K562 (cell line): ENCODE measurements around the gene UGP2. TPM values are rescaled to one million over a fixed set of nuclear protein-coding genes. Genes with fewer than 3 reads are reported as not detected.

Experiments used
- ATAC-seq: fragments of 200-7000 bp; cut with Tn5 transposase; 3 replicates; pipeline ENCODE4 v1.9.1; 2020; ENCODE audit warnings: moderate library complexity
- BruUV-seq: library from RNA; stranded (reverse); fragments of 400-500 nt; replicated peaks from 2 replicates; lab custom pipeline; 2021; lab: Mats Ljungman, UMichigan
- CTCF ChIA-PET: fragments of 300-600 bp; formaldehyde crosslinking; extraction: SDS; loops from one replicate; lab custom pipeline; 2021; ENCODE audit warnings: low intra/inter-chr PET ratio; lab: Yijun Ruan, JAX
- POLR2A ChIA-PET: fragments of 300-600, 350-650 bp; sonication (Branson Sonifier 250); formaldehyde crosslinking; extraction: SDS; loops from one replicate; lab custom pipeline; 2021; ENCODE audit warnings: antibody characterized with exemption, inconsistent platforms; lab: Yijun Ruan, JAX
- DNase-seq, 4 experiments: peaks; one replicate each; pipeline versions ENCODE4 v3.0.0 to v3.0.0-alpha.2; 2011 to 2018; ENCODE audit warnings: low spot score in 3 of 4, mixed read lengths in 3 of 4; ENCODE audit errors: extremely low read depth in 1 of 4
- FAIRE-seq: peaks from 2 replicates; lab custom pipeline; 2011; peaks lifted over from hg19 to GRCh38; lab: Jason Lieb, UNC
- H2AFZ ChIP-seq: 2 replicates; pipeline ENCODE4 v1.6.0; 2011; ENCODE audit warnings: low read depth, low read length, control low read depth, inconsistent platforms
- H3K27ac ChIP-seq: fragments of 200-600 bp; 3 replicates; pipeline ENCODE4 v1.8.0; 2011; ENCODE audit warnings: low read depth, mild to moderate bottlenecking, control low read depth, inconsistent platforms, low read length, moderate library complexity, mixed read lengths; ENCODE audit errors: extremely low read depth
- H3K27me3 ChIP-seq, 2 experiments: fragments of 300-600 bp in 1 of 2; 2 replicates in 1 of 2; 3 replicates in 1 of 2; pipeline versions ENCODE4 v1.6.0 to v1.8.0; 2011; ENCODE audit warnings: inconsistent platforms in 2 of 2, low read length in 2 of 2, mild to moderate bottlenecking in 1 of 2, mixed read lengths in 1 of 2, moderate library complexity in 1 of 2; ENCODE audit not compliant: control insufficient read depth in 2 of 2, insufficient read depth in 2 of 2
- H3K36me3 ChIP-seq: fragments of 300-600 bp; 3 replicates; pipeline ENCODE4 v1.8.0; 2011; ENCODE audit warnings: mild to moderate bottlenecking, low read length, inconsistent platforms; ENCODE audit not compliant: control insufficient read depth, insufficient read depth
- H3K4me1 ChIP-seq, 2 experiments: fragments of 200-600 bp in 1 of 2; replicated peaks in 1 of 2; 2 replicates in 1 of 2; 3 replicates in 1 of 2; pipeline versions ENCODE4 v1.5.1 to v1.8.0; 2011; ENCODE audit warnings: inconsistent platforms in 2 of 2, low read length in 2 of 2, mild to moderate bottlenecking in 1 of 2, mixed read lengths in 1 of 2, moderate library complexity in 1 of 2; ENCODE audit not compliant: control insufficient read depth in 2 of 2, insufficient read depth in 2 of 2
- H3K4me2 ChIP-seq: 2 replicates; pipeline ENCODE4 v1.6.1; 2011; ENCODE audit warnings: low read length, control low read depth, inconsistent platforms, mixed read lengths; ENCODE audit not compliant: insufficient read depth
- H3K4me3 ChIP-seq: fragments of 200-600 bp; sonication (generic), shearing (Covaris generic); 2 replicates; pipeline ENCODE4 v1.5.1; 2016; ENCODE audit warnings: control low read depth, inconsistent platforms
- H3K79me2 ChIP-seq: fragments of 200-600 bp; 3 replicates; pipeline ENCODE4 v1.8.0; 2011; ENCODE audit warnings: low read length, inconsistent platforms; ENCODE audit not compliant: control insufficient read depth, insufficient read depth
- H3K9ac ChIP-seq, 2 experiments: 2 replicates each; pipeline versions ENCODE4 v1.6.0 to v1.6.1; 2011; ENCODE audit warnings: low read depth in 2 of 2, low read length in 2 of 2, control low read depth in 1 of 2, inconsistent platforms in 1 of 2, mild to moderate bottlenecking in 1 of 2, mixed read lengths in 1 of 2; ENCODE audit not compliant: insufficient read depth in 1 of 2
- H3K9me1 ChIP-seq: one replicate; pipeline ENCODE4 v1.6.0; 2011; ENCODE audit warnings: inconsistent platforms, mild to moderate bottlenecking, low read length, moderate library complexity; ENCODE audit not compliant: control insufficient read depth, insufficient read depth
- H3K9me3 ChIP-seq: replicated peaks from 2 replicates; pipeline ENCODE4 v1.5.1; 2011; ENCODE audit warnings: low read depth, low read length, inconsistent platforms; ENCODE audit not compliant: control insufficient read depth, insufficient read depth
- H4K20me1 ChIP-seq: replicated peaks from 2 replicates; pipeline ENCODE4 v1.6.1; 2011; ENCODE audit warnings: low read length, inconsistent platforms, mixed read lengths; ENCODE audit not compliant: control insufficient read depth, insufficient read depth
- C11orf30 ChIP-seq: fragments of 450-650 bp; IDR thresholded peaks from 2 replicates; pipeline ENCODE4 v1.6.1; 2016; ENCODE audit warnings: low read depth, mild to moderate bottlenecking
- CCAR2 ChIP-seq: fragments of 200-400 bp; formaldehyde crosslinking; IDR thresholded peaks from 2 replicates; pipeline ENCODE4 v1.6.1; 2017; ENCODE audit warnings: mild to moderate bottlenecking, low read depth, low read length
- CSDE1 ChIP-seq, 2 experiments: fragments of 450-650 bp; IDR thresholded peaks; 2 replicates each; pipeline ENCODE4 v1.6.1; 2016; ENCODE audit warnings: mild to moderate bottlenecking in 1 of 2
- FOXK1 ChIP-seq: sonication (generic); formaldehyde crosslinking; IDR thresholded peaks from 2 replicates; pipeline ENCODE4 v1.8.0; 2022; ENCODE audit warnings: missing genetic modification reagents, mild to moderate bottlenecking, borderline replicate concordance
- GABPB2 ChIP-seq: fragments of 250-450 bp; sonication (Bioruptor Pico); conservative IDR thresholded peaks from 2 replicates; pipeline ENCODE4 v1.5.1; 2021; ENCODE audit warnings: mild to moderate bottlenecking
- HMG20B ChIP-seq: fragments of 250-450 bp; sonication (Bioruptor Pico); IDR thresholded peaks from 2 replicates; pipeline ENCODE4 v1.5.0; 2021; ENCODE audit warnings: mild to moderate bottlenecking
- MAFG ChIP-seq: fragments of 450-650 bp; conservative IDR thresholded peaks from 2 replicates; pipeline ENCODE4 v1.6.1; 2016; ENCODE audit warnings: missing genetic modification characterization, missing compliant biosample characterization
- MYNN ChIP-seq, 2 experiments: sonication (generic); formaldehyde crosslinking in 1 of 2; IDR thresholded peaks; 2 replicates each; pipeline versions ENCODE4 v1.5.0 to v1.6.1; 2016 to 2020; ENCODE audit warnings: antibody characterized with exemption in 1 of 2, missing genetic modification reagents in 1 of 2
- NFE2 ChIP-seq: IDR thresholded peaks from 2 replicates; pipeline ENCODE4 v1.6.1; 2014; ENCODE audit warnings: antibody characterized with exemption, low read depth
- NFIC ChIP-seq: fragments of 450-650 bp; IDR thresholded peaks from 2 replicates; pipeline ENCODE4 v1.6.1; 2017; ENCODE audit warnings: mild to moderate bottlenecking, inconsistent platforms
- NFYB ChIP-seq: IDR thresholded peaks from 2 replicates; pipeline ENCODE4 v1.6.1; 2011; ENCODE audit warnings: mild to moderate bottlenecking, moderate library complexity; ENCODE audit not compliant: insufficient read length; ENCODE audit errors: extremely low read depth
- NR2C1 ChIP-seq, 2 experiments: fragments of 450-650 bp; IDR thresholded peaks; 2 replicates each; pipeline ENCODE4 v1.6.1; 2017; ENCODE audit warnings: mild to moderate bottlenecking in 2 of 2, antibody characterized with exemption in 1 of 2, inconsistent platforms in 1 of 2, missing compliant biosample characterization in 1 of 2, missing genetic modification characterization in 1 of 2
- PHTF2 ChIP-seq: fragments of 250-450 bp; sonication (Bioruptor Pico); IDR thresholded peaks from 2 replicates; pipeline ENCODE4 v1.5.0; 2021; ENCODE audit warnings: mild to moderate bottlenecking
- POLR3G ChIP-seq: IDR thresholded peaks from 2 replicates; pipeline ENCODE4 v1.6.1; 2011; ENCODE audit not compliant: insufficient read length, insufficient replicate concordance; ENCODE audit errors: extremely low read depth
- ZNF316 ChIP-seq: fragments of 450-650 bp; IDR thresholded peaks from 2 replicates; pipeline ENCODE4 v1.6.1; 2016
- ZNF384 ChIP-seq: IDR thresholded peaks from 2 replicates; pipeline ENCODE4 v1.6.1; 2012; ENCODE audit warnings: low read depth, low read length, improper control_type of control experiment
- WGBS: fragments of 100-300 bp; shearing (Covaris generic); methylation state at CpG from one replicate; pipeline ENCODE4 v1.1.6; 2016; ENCODE audit warnings: low coverage, mixed read lengths; ENCODE audit not compliant: insufficient coverage; ENCODE audit errors: missing lambda C conversion rate; 5-methylcytosine and 5-hydroxymethylcytosine counted together
- in situ Hi-C: fragments of 300-500 bp; cut with MboI; formaldehyde crosslinking; loops from 4 replicates; pipeline ENCODE4 v1.15.0; 2018; ENCODE audit warnings: inconsistent platforms, mixed read lengths
- intact Hi-C: fragments of 100-400 bp; cut with micrococcal nuclease; formaldehyde crosslinking; loops from 2 replicates; pipeline ENCODE4 v1.14.2; 2022
- polyA plus RNA-seq, 8 experiments: library from polyadenylated mRNA; depleted of rRNA in 4 of 8; stranded (reverse) in 5 of 8; unstranded in 3 of 8; fragments of >200 nt; fragmentation: Nextera tagmentation in 2 of 8; fragmentation: Illumina TruSeq in 1 of 8; extraction: Ambion mirVana in 2 of 8; extraction: Trizol in 1 of 8; gene quantifications; 2 replicates each; pipeline versions ENCODE4 v1.2.1 to v1.2.3, GENCODE V29; 2011 to 2014; ENCODE audit warnings: inconsistent platforms in 1 of 8, missing spikeins in 1 of 8
- total RNA-seq, 7 experiments: library from RNA; depleted of rRNA in 6 of 7; stranded (reverse); fragments of >200 nt in 6 of 7; fragmentation: Illumina TruSeq in 2 of 7; extraction: Trizol in 2 of 7; gene quantifications; 2 replicates each; pipeline versions ENCODE4 v1.2.1 to v1.2.3, GENCODE V29; 2011 to 2021; ENCODE audit warnings: low replicate concordance in 1 of 7
- TF ChIP-seq, protein P1 (sequence below): fragments of 450-650 bp; IDR thresholded peaks from 2 replicates; pipeline ENCODE4 v1.6.1; 2018; ENCODE audit warnings: mild to moderate bottlenecking, low read depth; ENCODE audit not compliant: partially characterized antibody

Gene UGP2
- total and polyA plus RNA-seq, 9 of the 15 experiments (the other 6 are each of a cell fraction or from before 2014, with no cell fraction given): 25.2 to 69.3 (median 58.9) TPM

DNA sequence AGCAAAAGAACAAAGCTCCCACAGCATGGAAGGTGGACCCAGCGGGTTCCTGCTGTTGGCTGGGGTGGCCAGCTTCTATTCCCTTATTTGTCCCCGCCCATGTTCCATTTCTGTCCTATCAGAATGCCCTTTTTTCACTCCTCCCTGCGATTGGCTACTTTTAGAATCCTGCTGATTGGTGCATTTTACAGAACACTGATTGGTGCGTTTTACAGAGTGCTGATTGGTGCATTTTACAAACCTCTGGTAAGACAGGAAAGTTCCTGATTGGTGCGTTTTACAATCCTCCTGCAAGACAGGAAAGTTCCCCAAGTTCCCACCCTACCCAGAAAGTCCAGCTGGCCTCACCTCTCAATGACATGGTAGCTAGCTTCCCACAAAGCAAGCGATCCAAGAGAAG lies 40.2 kb upstream of the UGP2 start:
- Histone ChIP-seq H4K20me1 (no peaks in the 10 kb centered on the region), H3K4me1 (no peaks in the 10 kb centered on the region), H3K36me3 (no peaks in the 10 kb centered on the region), H3K4me3 (no peak overlapping the region), H3K9me3 (no peaks in the 10 kb centered on the region), H3K79me2 (no peaks in the 10 kb centered on the region), H2AFZ (no peak overlapping the region), H3K9me1 (no peaks in the 10 kb centered on the region), H3K4me2 (no peak overlapping the region), H3K27ac (no peak overlapping the region), H3K27me3 (no peaks in the 10 kb centered on the region), H3K9ac (no peak overlapping the region)
- in situ Hi-C loops: no loop called here
- FAIRE-seq (no peak), DNase-seq (peak in 1 of 4 experiments; percentile 4), ATAC-seq (no peak)
- POLR2A ChIA-PET: no interaction called here
- TF ChIP-seq C11orf30 (peak; percentile 54), POLR3G (no peak), NFYB (peak; percentile 32), CCAR2 (no peak), MAFG (tag) (0 out of 2 replicates have a peak, but pooled peaks have one; percentile 28), ZNF316 (peak; percentile 79), FOXK1 (CRISPR knock-in tag) (no peak)
- no TSS peak for BruUV-seq
- WGBS: 3% methylated on average over 6 of the region's 6 CpGs
- CTCF ChIA-PET: interaction anchor here (0.6 kb wide), 1 partner anchor 113 kb away, joined by 3 read pairs; no protein-coding TSS in a partner anchor
- intact Hi-C loops: no loop called here

DNA sequence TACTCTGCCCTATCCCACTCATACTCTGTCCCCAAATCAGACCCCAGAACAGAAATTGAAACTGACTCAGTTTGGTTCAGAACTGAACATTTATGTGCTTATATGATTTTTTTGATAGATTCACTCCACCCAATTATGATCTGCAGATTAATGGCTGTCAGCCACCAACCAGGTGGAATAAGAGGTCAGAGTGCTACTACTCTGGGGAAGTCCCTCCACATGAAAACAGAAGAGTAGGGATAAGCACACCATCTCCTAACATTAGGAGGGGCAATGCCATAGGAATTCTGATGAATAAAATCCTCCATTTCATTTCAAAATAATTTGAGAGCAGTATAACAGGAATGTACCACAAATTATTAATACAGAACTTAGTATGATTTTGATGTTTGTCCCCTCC lies 36.3 kb upstream of the UGP2 start:
- ATAC-seq (no peak), FAIRE-seq (no peak)
- POLR2A ChIA-PET: no interaction called here

More for the DNA sequence above, 36.3 kb upstream of the UGP2 start:
- DNase-seq: no peak
- intact Hi-C loops (no loop called here), in situ Hi-C loops (no loop called here)
- H3K27ac ChIP-seq: no peak overlapping the region
- H3K4me2 ChIP-seq: no peak overlapping the region
- H3K4me1 ChIP-seq: no peaks in the 10 kb centered on the region
- BruUV-seq: no TSS peak
- no peaks in the 10 kb centered on the region for H3K9me3 ChIP-seq
- 0 out of 5 replicates have a peak, but pooled peaks cover 0 to under 1% of the 10 kb centered on the region in 2 experiments for H3K27me3 ChIP-seq
- TF ChIP-seq NFIC (no peak), NR2C1 (IDR thresholded peaks at IDR 0.05) (no peak), NR2C1 (tag; IDR thresholded peaks at IDR 0.05) (no peak), MYNN (IDR thresholded peaks at IDR 0.05) (no peak), MYNN (CRISPR knock-in tag; IDR thresholded peaks at IDR 0.05) (no peak), NFE2 (no peak), CSDE1 (IDR thresholded peaks at IDR 0.05) (no peak), PHTF2 (no peak), ZNF384 (no peak), GABPB2 (no peak), HMG20B (CRISPR knock-in tag) (no peak)
- TF ChIP-seq, protein P1, sequence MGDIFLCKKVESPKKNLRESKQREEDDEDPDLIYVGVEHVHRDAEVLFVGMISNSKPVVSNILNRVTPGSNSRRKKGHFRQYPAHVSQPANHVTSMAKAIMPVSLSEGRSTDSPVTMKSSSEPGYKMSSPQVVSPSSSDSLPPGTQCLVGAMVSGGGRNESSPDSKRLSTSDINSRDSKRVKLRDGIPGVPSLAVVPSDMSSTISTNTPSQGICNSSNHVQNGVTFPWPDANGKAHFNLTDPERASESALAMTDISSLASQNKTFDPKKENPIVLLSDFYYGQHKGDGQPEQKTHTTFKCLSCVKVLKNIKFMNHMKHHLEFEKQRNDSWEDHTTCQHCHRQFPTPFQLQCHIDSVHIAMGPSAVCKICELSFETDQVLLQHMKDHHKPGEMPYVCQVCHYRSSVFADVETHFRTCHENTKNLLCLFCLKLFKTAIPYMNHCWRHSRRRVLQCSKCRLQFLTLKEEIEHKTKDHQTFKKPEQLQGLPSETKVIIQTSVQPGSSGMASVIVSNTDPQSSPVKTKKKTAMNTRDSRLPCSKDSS: no peak
- no peaks in the 10 kb centered on the region for H3K79me2 ChIP-seq
- no peaks in the 10 kb centered on the region for H3K36me3 ChIP-seq
- no peaks in the 10 kb centered on the region for H4K20me1 ChIP-seq
- CTCF ChIA-PET: no interaction called here
- no peaks in the 10 kb centered on the region for H3K9me1 ChIP-seq
- no peak overlapping the region for H3K9ac ChIP-seq
- H3K4me3 ChIP-seq: no peak overlapping the region
- no peak overlapping the region for H2AFZ ChIP-seq
